Karpas-422 (cell line): ENCODE measurements around the gene NUP98. TPM values are rescaled to one million over a fixed set of nuclear protein-coding genes. Genes with fewer than 3 reads are reported as not detected.

Experiments
- DNase-seq: peaks from one replicate; pipeline ENCODE4 v3.0.0-alpha.2; 2015
- H2AFZ ChIP-seq: fragments of 200-600 bp; sonication (generic); 2 replicates; pipeline ENCODE4 v1.6.1; 2014; ENCODE audit warnings: antibody characterized with exemption, low read length, mixed read lengths
- H3K27ac ChIP-seq: fragments of 200-600 bp; sonication (generic); 2 replicates; pipeline ENCODE4 v1.5.1; 2014; ENCODE audit warnings: mild to moderate bottlenecking, low read length, moderate library complexity
- H3K27me3 ChIP-seq: fragments of 200-600 bp; sonication (generic); 2 replicates; pipeline ENCODE4 v1.6.1; 2014; ENCODE audit warnings: low read length, mixed read lengths
- H3K36me3 ChIP-seq: fragments of 200-600 bp; sonication (generic); 2 replicates; pipeline ENCODE4 v1.6.1; 2014; ENCODE audit warnings: low read length, mixed read lengths; ENCODE audit not compliant: insufficient read depth
- H3K4me1 ChIP-seq: fragments of 200-600 bp; sonication (generic); 2 replicates; pipeline ENCODE4 v1.6.1; 2014; ENCODE audit warnings: mild to moderate bottlenecking, low read length, mixed read lengths
- H3K4me2 ChIP-seq: fragments of 200-600 bp; sonication (generic); 2 replicates; pipeline ENCODE4 v1.6.1; 2014; ENCODE audit warnings: low read length, low read depth, mild to moderate bottlenecking; ENCODE audit not compliant: poor library complexity, severe bottlenecking
- H3K4me3 ChIP-seq: fragments of 200-600 bp; sonication (generic); 2 replicates; pipeline ENCODE4 v1.5.1; 2014; ENCODE audit warnings: mild to moderate bottlenecking, antibody characterized with exemption, low read length, mixed read lengths
- H3K79me2 ChIP-seq: fragments of 200-600 bp; sonication (generic); 2 replicates; pipeline ENCODE4 v1.6.1; 2014; ENCODE audit warnings: mild to moderate bottlenecking, low read length, mixed read lengths
- H3K9ac ChIP-seq: fragments of 200-600 bp; sonication (generic); 2 replicates; pipeline ENCODE4 v1.6.0; 2014; ENCODE audit warnings: low read length
- H3K9me2 ChIP-seq: fragments of 200-600 bp; sonication (generic), shearing (Covaris generic); replicated peaks from 2 replicates; pipeline ENCODE4 v1.6.0; 2014; ENCODE audit warnings: mild to moderate bottlenecking, low read length, moderate library complexity; ENCODE audit not compliant: insufficient read depth
- H3K9me3 ChIP-seq: fragments of 300-700, 200-600 bp; sonication (generic); 2 replicates; pipeline ENCODE4 v1.6.1; 2014; ENCODE audit warnings: low read length, mixed read lengths
- H4K20me1 ChIP-seq: fragments of 200-600 bp; sonication (generic); 2 replicates; pipeline ENCODE4 v1.6.1; 2014; ENCODE audit warnings: mild to moderate bottlenecking, antibody characterized with exemption, low read length, low read depth; ENCODE audit not compliant: insufficient read depth
- total RNA-seq: library from RNA; depleted of rRNA; stranded (reverse); fragments of >200 nt; shearing (Covaris generic); gene quantifications from 2 replicates; pipeline ENCODE4 v1.2.3, GENCODE V29; 2014; ENCODE audit warnings: low replicate concordance

NUP98 gene
- total RNA-seq, 1 experiment from 2014 or later = 124 TPM

DNA sequence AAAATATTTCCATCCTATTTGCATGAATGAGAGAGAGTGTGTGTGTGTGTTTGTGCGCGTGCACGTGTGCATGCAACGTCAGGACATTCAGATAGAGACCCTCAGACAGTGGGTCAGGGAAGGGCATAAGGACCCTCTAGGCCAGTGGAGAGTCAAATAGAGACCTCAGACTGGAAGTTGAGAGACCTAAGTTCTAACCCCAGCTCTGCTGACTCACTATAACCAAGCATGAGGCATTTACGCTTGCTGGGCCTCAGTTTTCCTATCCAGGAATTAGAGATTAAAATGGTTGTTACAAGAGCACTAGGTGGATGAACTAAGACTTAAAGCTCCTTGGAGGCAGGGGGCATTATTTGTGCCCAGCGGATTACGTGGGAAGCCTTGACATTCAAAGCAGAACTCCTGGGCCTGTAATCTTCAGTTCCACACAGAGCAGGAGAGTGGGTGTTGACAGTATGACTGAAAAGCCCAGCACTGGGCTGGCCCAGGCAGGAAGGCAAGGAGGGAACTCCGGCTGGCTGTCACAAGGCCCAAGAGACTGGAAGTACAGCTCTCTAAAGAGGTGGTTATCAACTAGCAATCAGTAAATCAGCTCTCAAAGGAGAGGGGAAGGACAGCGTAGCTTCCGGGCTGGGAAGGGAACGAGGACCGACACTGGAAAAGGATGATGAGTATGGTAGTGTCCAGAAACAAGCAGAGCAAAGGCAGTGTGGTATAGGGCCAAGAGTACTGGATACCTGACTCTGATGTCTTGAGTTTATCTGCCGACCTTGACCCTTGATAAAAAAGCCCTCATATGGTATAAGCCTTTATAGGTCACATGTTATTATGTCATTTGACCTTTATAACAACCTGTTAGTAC is 34.3 kb upstream of the NUP98 start:
- no peak overlapping the region for H3K4me2 ChIP-seq
- DNase-seq = no peak
- no peak overlapping the region for H3K9ac ChIP-seq
- peaks cover 71% of the 10 kb centered on the region for H3K79me2 ChIP-seq
- H4K20me1 ChIP-seq = peaks cover 11% of the 10 kb centered on the region
- H3K4me3 ChIP-seq = no peak overlapping the region
- H3K36me3 ChIP-seq = no peaks in the 10 kb centered on the region
- H3K9me3 ChIP-seq = no peaks in the 10 kb centered on the region
- no peaks in the 10 kb centered on the region for H3K27me3 ChIP-seq
- peak overlapping the region; percentile 62 for H3K27ac ChIP-seq
- peaks cover 59% of the 10 kb centered on the region for H3K4me1 ChIP-seq
- no peak overlapping the region for H2AFZ ChIP-seq
- no peaks in the 10 kb centered on the region for H3K9me2 ChIP-seq

DNA sequence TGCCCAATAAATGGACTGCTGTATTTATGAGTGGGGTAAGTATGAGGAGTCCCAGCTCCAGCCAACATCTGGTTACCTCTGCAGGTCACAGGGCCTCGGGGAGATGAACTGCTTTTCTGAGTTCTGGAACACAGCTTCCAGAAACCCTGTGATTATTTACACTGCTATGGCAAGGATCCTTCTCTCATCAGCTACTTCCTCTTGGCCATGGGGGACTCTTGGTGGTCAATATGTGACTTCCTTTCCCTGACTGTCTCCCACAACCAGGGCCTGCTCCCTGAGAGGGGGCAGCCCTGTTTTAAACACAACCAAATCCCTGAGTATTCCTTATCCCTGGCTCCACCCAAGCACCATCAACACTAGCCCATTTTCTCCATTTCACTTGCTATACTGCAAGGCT is 33.4 kb upstream of the NUP98 start:
- peaks cover 62% of the 10 kb centered on the region for H3K79me2 ChIP-seq

DNA sequence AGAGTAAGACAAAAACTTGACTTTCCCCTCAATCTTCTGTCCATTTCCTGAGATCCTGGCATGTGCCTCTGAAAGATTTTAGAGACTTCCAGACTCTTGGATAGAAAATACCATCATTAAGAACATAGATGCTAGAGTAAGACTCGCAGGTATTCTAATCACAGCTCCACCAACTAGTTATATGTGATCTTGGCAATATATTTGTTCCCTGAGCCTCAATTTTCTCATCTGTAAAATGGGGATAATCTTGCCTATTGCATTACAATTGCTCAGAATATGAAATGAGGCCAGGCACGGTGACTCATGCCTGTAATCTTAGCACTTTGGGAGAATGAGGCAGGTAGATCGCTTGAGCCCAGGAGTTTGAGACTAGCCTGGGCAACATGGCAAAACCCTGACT is 32.7 kb upstream of the NUP98 start:
- Histone ChIP-seq H3K27ac (no peak overlapping the region), H3K36me3 (no peaks in the 10 kb centered on the region; the same call in 1 of the 2 replicates), H3K4me2 (no peak overlapping the region), H3K4me1 (peaks cover 59% of the 10 kb centered on the region), H4K20me1 (peaks cover 11% of the 10 kb centered on the region), H3K9ac (no peak overlapping the region), H3K9me2 (no peaks in the 10 kb centered on the region), H3K9me3 (no peaks in the 10 kb centered on the region), H3K4me3 (no peak overlapping the region), H3K27me3 (no peaks in the 10 kb centered on the region), H2AFZ (no peak overlapping the region), H3K79me2 (peaks cover 56% of the 10 kb centered on the region)
- DNase-seq = no peak

More for the DNA sequence above, 33.4 kb upstream of the NUP98 start:
- Histone ChIP-seq H3K36me3 (no peaks in the 10 kb centered on the region; the same call in 1 of the 2 replicates), H3K9me2 (no peaks in the 10 kb centered on the region), H3K27ac (no peak overlapping the region), H3K4me3 (no peak overlapping the region), H3K9ac (no peak overlapping the region), H3K4me1 (peaks cover 59% of the 10 kb centered on the region), H3K27me3 (no peaks in the 10 kb centered on the region), H3K9me3 (no peaks in the 10 kb centered on the region), H4K20me1 (peaks cover 11% of the 10 kb centered on the region), H2AFZ (no peak overlapping the region), H3K4me2 (no peak overlapping the region)
- DNase-seq = no peak

DNA sequence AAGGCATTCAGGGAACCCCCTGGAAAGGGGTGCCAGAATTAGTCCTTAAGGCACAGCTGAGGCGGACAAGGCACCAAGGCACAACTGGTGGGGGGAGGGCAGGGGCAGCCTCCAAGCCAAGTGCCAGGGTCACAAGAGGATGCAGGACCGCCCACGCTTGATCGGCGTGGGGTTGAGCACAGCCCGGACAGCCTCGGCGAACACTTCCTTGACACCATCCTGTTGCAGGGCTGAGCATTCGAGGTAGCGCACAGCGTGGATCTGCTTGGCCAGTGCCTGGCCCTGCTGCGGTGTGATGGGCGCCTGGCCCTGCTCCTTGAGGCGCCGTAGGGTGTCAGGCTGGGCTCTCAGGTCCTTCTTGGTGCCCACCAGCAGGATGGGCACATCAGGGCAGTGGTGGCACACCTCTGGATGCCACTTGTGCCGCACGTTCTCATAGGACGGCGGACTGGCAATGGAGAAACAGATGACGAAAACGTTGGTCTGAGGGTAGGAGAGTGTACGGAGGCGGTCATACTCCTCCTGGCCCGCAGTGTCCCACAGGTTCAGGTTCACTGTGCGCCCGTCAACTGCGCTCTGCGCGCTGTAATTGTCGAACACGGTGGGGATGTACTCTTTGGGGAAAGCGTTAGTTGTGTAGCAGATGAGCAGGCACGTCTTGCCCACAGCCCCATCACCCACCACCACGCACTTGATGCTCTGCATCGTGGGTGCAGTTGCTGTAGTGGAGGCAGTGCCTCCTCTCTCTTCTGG is 30.3 kb upstream of the NUP98 start:
- Histone ChIP-seq H3K4me2 (no peak overlapping the region), H3K9me3 (no peaks in the 10 kb centered on the region), H3K4me1 (peaks cover 38% of the 10 kb centered on the region), H4K20me1 (peaks cover 11% of the 10 kb centered on the region), H3K4me3 (no peak overlapping the region), H3K36me3 (no peaks in the 10 kb centered on the region; the same call in 1 of the 2 replicates), H3K27ac (peak overlapping the region; percentile 66; the same call in 1 of the 2 replicates), H3K9me2 (no peaks in the 10 kb centered on the region), H3K9ac (no peak overlapping the region), H2AFZ (no peak overlapping the region), H3K79me2 (peaks cover 31% of the 10 kb centered on the region), H3K27me3 (no peaks in the 10 kb centered on the region)
- DNase-seq = no peak

- no peak for DNase-seq
- peaks cover 22% of the 10 kb centered on the region for H3K79me2 ChIP-seq
- H3K9me2 ChIP-seq = no peaks in the 10 kb centered on the region
- H3K4me1 ChIP-seq = peaks cover 32% of the 10 kb centered on the region
- peak overlapping the region; percentile 66 for H3K27ac ChIP-seq
- no peaks in the 10 kb centered on the region for H3K27me3 ChIP-seq
- H2AFZ ChIP-seq = no peak overlapping the region
- no peaks in the 10 kb centered on the region for H3K9me3 ChIP-seq
- no peaks in the 10 kb centered on the region; the same call in 1 of the 2 replicates for H3K36me3 ChIP-seq
- no peak overlapping the region for H3K4me2 ChIP-seq
- no peak overlapping the region for H3K4me3 ChIP-seq
- H4K20me1 ChIP-seq = peaks cover 6% of the 10 kb centered on the region
- no peak overlapping the region for H3K9ac ChIP-seq
Observed at GRCh38 chr11:3826721-3827120, 29.4 kb upstream of the NUP98 start.

GRCh38 chr11:3825473-3826154 is 28.3 kb upstream of the NUP98 start:
- H3K27ac ChIP-seq = peak overlapping the region; percentile 66
- H3K9me3 ChIP-seq = no peaks in the 10 kb centered on the region
- no peaks in the 10 kb centered on the region for H4K20me1 ChIP-seq
- H3K36me3 ChIP-seq = no peaks in the 10 kb centered on the region; the same call in 1 of the 2 replicates
- no peak overlapping the region for H2AFZ ChIP-seq
- H3K4me3 ChIP-seq = no peak overlapping the region
- no peaks in the 10 kb centered on the region for H3K9me2 ChIP-seq
- H3K79me2 ChIP-seq = peaks cover 11% of the 10 kb centered on the region
- H3K9ac ChIP-seq = no peak overlapping the region
- no peaks in the 10 kb centered on the region for H3K27me3 ChIP-seq
- H3K4me1 ChIP-seq = peaks cover 32% of the 10 kb centered on the region
- DNase-seq = no peak
- H3K4me2 ChIP-seq = no peak overlapping the region

DNA sequence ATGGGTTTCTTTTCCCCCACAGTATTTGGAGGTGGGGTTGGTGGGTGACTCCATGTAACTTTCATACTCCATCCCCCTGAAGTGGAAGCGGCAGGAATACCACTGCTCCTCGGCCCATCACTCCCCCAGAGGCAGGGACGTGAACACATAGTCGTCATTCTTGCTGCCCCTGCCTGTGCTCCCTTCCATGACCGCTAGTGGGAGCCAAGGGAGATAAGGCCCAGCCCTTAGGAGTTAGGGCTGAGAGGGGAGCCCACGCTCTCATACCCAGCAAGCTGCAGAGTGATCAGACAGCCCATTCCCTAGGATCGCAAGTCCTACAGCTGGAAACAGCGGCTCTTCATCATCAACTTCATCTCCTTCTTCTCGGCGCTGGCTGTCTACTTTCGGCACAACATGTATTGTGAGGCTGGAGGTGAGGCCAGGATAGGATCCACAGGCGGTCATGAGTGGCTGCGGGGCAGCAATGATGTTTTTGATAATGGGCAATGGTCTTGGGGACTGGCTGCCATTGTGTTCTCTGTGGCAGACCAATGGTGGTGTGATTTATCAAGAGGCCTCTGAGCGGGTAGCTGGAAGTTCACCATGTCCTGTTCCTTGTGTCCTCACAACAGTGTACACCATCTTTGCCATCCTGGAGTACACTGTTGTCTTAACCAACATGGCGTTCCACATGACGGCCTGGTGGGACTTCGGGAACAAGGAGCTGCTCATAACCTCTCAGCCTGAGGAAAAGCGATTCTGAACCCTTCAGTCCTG is 27.5 kb upstream of the NUP98 start:
- Histone ChIP-seq H2AFZ (no peak overlapping the region), H3K79me2 (peaks cover 6% of the 10 kb centered on the region; the same call in 1 of the 2 replicates), H3K27ac (peak overlapping the region; percentile 66), H3K27me3 (no peaks in the 10 kb centered on the region), H3K4me2 (no peak overlapping the region), H3K9me2 (no peaks in the 10 kb centered on the region), H3K9ac (no peak overlapping the region), H3K4me3 (no peak overlapping the region), H3K4me1 (peaks cover 32% of the 10 kb centered on the region), H3K9me3 (no peaks in the 10 kb centered on the region), H3K36me3 (no peaks in the 10 kb centered on the region; the same call in 1 of the 2 replicates), H4K20me1 (no peaks in the 10 kb centered on the region)
- peak; percentile 96 for DNase-seq
